OCI-LY7 (cell line): ENCODE data around the gene WDR77. TPM values are rescaled to one million over a fixed set of nuclear protein-coding genes. Genes with fewer than 3 reads are reported as not detected.
A peak's percentile ranks its signal among the peaks of the same experiment; 100 is the strongest.

Experiments used
- BruUV-seq: library from RNA; stranded (reverse); fragments of 400-500 nt; replicated peaks from 2 replicates; lab custom pipeline; 2021; lab: Mats Ljungman, UMichigan
- CTCF ChIA-PET: fragments of 300-600 bp; sonication (Branson Sonifier 250); formaldehyde crosslinking; loops from one replicate; lab custom pipeline; 2022; ENCODE audit warnings: antibody characterized with exemption; ENCODE audit not compliant: unreplicated experiment; lab: Charles Lee
- POLR2A ChIA-PET: fragments of 300-600 bp; sonication (Branson Sonifier 250); formaldehyde crosslinking; loops from one replicate; lab custom pipeline; 2022; ENCODE audit warnings: antibody characterized with exemption; lab: Charles Lee
- DNase-seq: peaks from one replicate; pipeline ENCODE4 v3.0.0-alpha.2; 2015; ENCODE audit warnings: low spot score
- H2AFZ ChIP-seq: fragments of 200-600 bp; sonication (generic), shearing (Covaris generic); 2 replicates; pipeline ENCODE4 v1.6.1; 2014; ENCODE audit warnings: mild to moderate bottlenecking, antibody characterized with exemption, low read length, moderate library complexity
- H3K27ac ChIP-seq: fragments of 200-600 bp; sonication (generic); 2 replicates; pipeline ENCODE4 v1.5.1; 2014; ENCODE audit warnings: mixed run types, low read depth, mild to moderate bottlenecking, moderate library complexity, low read length, inconsistent platforms; ENCODE audit not compliant: poor library complexity, severe bottlenecking
- H3K36me3 ChIP-seq: fragments of 200-600 bp; sonication (generic); 2 replicates; pipeline ENCODE4 v1.6.1; 2014; ENCODE audit warnings: mild to moderate bottlenecking, antibody characterized with exemption, low read length, moderate library complexity, mixed read lengths; ENCODE audit not compliant: insufficient read depth
- H3K4me1 ChIP-seq: fragments of 200-600 bp; sonication (generic); 2 replicates; pipeline ENCODE4 v1.5.1; 2014; ENCODE audit warnings: mild to moderate bottlenecking, low read length; ENCODE audit not compliant: insufficient read depth, poor library complexity, severe bottlenecking
- H3K4me2 ChIP-seq: fragments of 200-600 bp; sonication (generic); 2 replicates; pipeline ENCODE4 v1.6.1; 2014; ENCODE audit warnings: mild to moderate bottlenecking, low read length
- H3K4me3 ChIP-seq: fragments of 200-600 bp; sonication (generic); 2 replicates; pipeline ENCODE4 v1.5.1; 2014; ENCODE audit warnings: mild to moderate bottlenecking, low read depth, low read length; ENCODE audit not compliant: poor library complexity, severe bottlenecking
- H3K79me2 ChIP-seq: fragments of 200-600 bp; sonication (generic); 2 replicates; pipeline ENCODE4 v1.6.1; 2016; ENCODE audit warnings: low read depth, mild to moderate bottlenecking, low read length, moderate library complexity, mixed read lengths; ENCODE audit not compliant: insufficient read depth
- H3K9me2 ChIP-seq: fragments of 200-600 bp; sonication (generic); 2 replicates; pipeline ENCODE4 v1.6.1; 2016; ENCODE audit warnings: mild to moderate bottlenecking, low read length, mixed read lengths; ENCODE audit not compliant: insufficient read depth
- H3K9me3 ChIP-seq: fragments of 200-600 bp; sonication (generic); 2 replicates; pipeline ENCODE4 v1.6.1; 2014; ENCODE audit warnings: mild to moderate bottlenecking, mixed run types, low read length, mixed read lengths
- H4K20me1 ChIP-seq: fragments of 200-600 bp; sonication (generic); 2 replicates; pipeline ENCODE4 v1.6.1; 2014; ENCODE audit warnings: mild to moderate bottlenecking, antibody characterized with exemption, low read length, moderate library complexity, mixed read lengths; ENCODE audit not compliant: insufficient read depth
- EZH2phosphoT487 ChIP-seq: fragments of 200-600 bp; sonication (generic); IDR thresholded peaks from 2 replicates; pipeline ENCODE4 v1.6.1; 2018; ENCODE audit warnings: low read depth, borderline replicate concordance, mild to moderate bottlenecking, mixed run types, antibody characterized with exemption, low read length, moderate library complexity, mixed read lengths
- intact Hi-C: fragments of 100-400 bp; cut with micrococcal nuclease; formaldehyde crosslinking; loops from one replicate; pipeline ENCODE4 v1.10.0; 2022; ENCODE audit not compliant: unreplicated experiment
- total RNA-seq, 2 experiments: library from RNA; depleted of rRNA in 1 of 2; stranded (reverse); fragments of >200 nt in 1 of 2; shearing (Covaris generic) in 1 of 2; gene quantifications; 2 replicates each; pipeline ENCODE4 v1.2.3, GENCODE V29; 2014 to 2022
- TF ChIP-seq, protein P1 (sequence below): fragments of 200-600 bp; sonication (generic); conservative IDR thresholded peaks from 2 replicates; pipeline ENCODE4 v1.5.1; 2014; ENCODE audit warnings: mild to moderate bottlenecking, antibody characterized with exemption, low read length, moderate library complexity, mixed read lengths

The WDR77 gene
- total RNA-seq, 2 experiments from 2014 or later, result 66.4 to 97.3 TPM

DNA sequence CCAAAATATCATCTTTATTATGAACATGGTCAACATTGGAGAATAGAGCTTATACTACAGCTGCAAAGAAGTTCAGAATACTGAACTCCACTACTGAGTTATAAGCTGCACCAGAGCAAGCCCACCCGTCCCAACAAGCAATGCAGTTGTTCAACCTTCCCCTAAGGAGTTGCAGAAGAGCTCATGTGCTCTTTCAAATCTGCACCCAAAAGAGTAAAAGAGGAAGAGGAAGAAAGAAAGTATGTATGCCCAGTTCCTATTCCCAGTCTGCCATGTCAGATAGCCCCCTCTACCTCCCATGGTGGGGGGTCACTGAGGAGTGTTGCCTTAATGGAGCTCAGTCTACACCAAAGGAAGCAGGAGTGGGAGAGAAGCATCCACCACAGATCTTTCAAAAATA lies 31.6 kb upstream of the WDR77 start:
- no peak for DNase-seq
- no peak overlapping the region for H2AFZ ChIP-seq
- H3K36me3 ChIP-seq, result no peaks in the 10 kb centered on the region
- no TSS peak for BruUV-seq
- intact Hi-C loops, result loop anchor here (1.0 to 5.0 kb wide), 3 partner anchors 232 to 289 kb away; partner anchors contain the start of gene DDX20
- H3K4me3 ChIP-seq, result no peak overlapping the region
- H3K4me2 ChIP-seq, result no peak overlapping the region
- no peak overlapping the region for H3K27ac ChIP-seq
- CTCF ChIA-PET, result no interaction called here
- no peaks in the 10 kb centered on the region for H3K9me3 ChIP-seq
- POLR2A ChIA-PET, result interaction anchor here (0.8 to 2.5 kb wide), 3 partner anchors 9 to 15 kb away, joined by 3 to 10 read pairs (median 4); no protein-coding TSS in a partner anchor
- no peaks in the 10 kb centered on the region for H4K20me1 ChIP-seq
- peaks cover 30% of the 10 kb centered on the region for H3K4me1 ChIP-seq
- TF ChIP-seq EZH2phosphoT487, result no peak
- TF ChIP-seq, protein P1, sequence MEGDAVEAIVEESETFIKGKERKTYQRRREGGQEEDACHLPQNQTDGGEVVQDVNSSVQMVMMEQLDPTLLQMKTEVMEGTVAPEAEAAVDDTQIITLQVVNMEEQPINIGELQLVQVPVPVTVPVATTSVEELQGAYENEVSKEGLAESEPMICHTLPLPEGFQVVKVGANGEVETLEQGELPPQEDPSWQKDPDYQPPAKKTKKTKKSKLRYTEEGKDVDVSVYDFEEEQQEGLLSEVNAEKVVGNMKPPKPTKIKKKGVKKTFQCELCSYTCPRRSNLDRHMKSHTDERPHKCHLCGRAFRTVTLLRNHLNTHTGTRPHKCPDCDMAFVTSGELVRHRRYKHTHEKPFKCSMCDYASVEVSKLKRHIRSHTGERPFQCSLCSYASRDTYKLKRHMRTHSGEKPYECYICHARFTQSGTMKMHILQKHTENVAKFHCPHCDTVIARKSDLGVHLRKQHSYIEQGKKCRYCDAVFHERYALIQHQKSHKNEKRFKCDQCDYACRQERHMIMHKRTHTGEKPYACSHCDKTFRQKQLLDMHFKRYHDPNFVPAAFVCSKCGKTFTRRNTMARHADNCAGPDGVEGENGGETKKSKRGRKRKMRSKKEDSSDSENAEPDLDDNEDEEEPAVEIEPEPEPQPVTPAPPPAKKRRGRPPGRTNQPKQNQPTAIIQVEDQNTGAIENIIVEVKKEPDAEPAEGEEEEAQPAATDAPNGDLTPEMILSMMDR, result no peak
- H3K79me2 ChIP-seq, result no peaks in the 10 kb centered on the region
- no peaks in the 10 kb centered on the region for H3K9me2 ChIP-seq

DNA sequence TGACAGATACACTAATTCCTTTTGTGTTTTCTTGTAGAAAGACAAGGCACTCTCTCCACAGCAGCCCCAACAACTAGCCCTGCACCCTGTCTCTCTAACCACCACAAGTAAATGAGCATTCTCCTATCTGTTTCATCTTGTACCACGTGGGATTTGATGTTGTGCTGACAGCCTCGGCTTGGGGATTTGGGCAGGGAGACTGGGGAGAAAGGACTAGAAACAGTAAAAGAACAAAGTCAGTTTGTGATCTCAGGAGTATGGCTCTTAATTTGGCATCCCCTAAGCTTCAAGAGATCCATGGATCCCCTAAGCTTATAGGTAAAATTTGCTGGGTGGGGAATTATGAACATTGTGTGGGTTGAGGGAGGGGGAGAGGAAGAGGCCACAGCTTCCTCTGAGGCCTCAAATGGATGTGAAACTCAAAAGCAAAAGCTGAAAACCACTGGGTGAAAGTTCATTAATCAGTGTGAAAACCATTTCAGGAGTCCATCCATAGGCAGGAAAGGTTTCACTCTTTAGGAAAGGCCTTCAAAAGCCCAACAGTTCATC lies 27.8 kb upstream of the WDR77 start:
- DNase-seq, result peak; percentile 54
- H3K4me3 ChIP-seq, result peak overlapping the region; percentile 21
- ChIA-PET CTCF (interaction anchor here (0.9 to 1.0 kb wide), 2 partner anchors 21 to 24 kb away, joined by 3 to 5 read pairs; no protein-coding TSS in a partner anchor), POLR2A (interaction anchor here (0.9 to 1.8 kb wide), 9 partner anchors 9 to 350 kb away, joined by 3 to 9 read pairs (median 4); partner anchors contain the start of genes ADORA3 and TMIGD3)
- no TSS peak for BruUV-seq
- H3K79me2 ChIP-seq, result no peaks in the 10 kb centered on the region
- H3K27ac ChIP-seq, result peak overlapping the region; percentile 14
- TF ChIP-seq, protein P1, result no peak
- no peak for TF ChIP-seq EZH2phosphoT487
- peaks cover 30% of the 10 kb centered on the region for H3K4me1 ChIP-seq
- H3K4me2 ChIP-seq, result peak overlapping the region; percentile 69
- intact Hi-C loops, result loop anchor here (2.0 kb wide), 1 partner anchor 30 kb away; no protein-coding TSS in a partner anchor
- H2AFZ ChIP-seq, result peak overlapping the region; percentile 49
- H3K9me2 ChIP-seq, result no peaks in the 10 kb centered on the region
- no peaks in the 10 kb centered on the region for H3K36me3 ChIP-seq
- no peaks in the 10 kb centered on the region for H4K20me1 ChIP-seq
- no peaks in the 10 kb centered on the region for H3K9me3 ChIP-seq

DNA sequence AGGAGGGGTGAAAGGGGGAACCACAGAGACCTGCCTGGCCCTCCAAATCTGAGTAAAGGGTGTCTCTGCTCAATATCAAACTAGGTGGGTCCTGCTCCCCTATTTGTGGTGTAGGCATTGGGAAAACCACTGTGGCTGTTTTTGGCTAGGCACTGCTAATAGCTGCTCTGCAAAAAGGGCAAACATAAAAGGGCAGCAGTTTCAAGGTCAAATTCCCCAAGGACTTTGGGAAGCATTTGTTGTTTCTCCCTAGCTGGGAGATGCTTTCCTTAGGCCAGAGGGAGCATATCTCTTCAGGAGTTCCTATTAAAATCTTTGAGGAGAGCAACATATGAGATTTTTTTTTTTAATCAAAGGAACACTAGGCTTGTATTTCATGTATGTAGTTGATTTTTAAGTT lies 27.2 kb upstream of the WDR77 start:
- Histone ChIP-seq H3K27ac (no peak overlapping the region), H3K9me3 (no peaks in the 10 kb centered on the region), H3K4me1 (peaks cover 35% of the 10 kb centered on the region), H3K79me2 (no peaks in the 10 kb centered on the region), H2AFZ (no peak overlapping the region; the same call in 1 of the 2 replicates), H3K9me2 (no peaks in the 10 kb centered on the region), H3K4me3 (no peak overlapping the region), H3K4me2 (peak overlapping the region; percentile 69; the same call in 1 of the 2 replicates), H4K20me1 (no peaks in the 10 kb centered on the region), H3K36me3 (no peaks in the 10 kb centered on the region)
- no TSS peak for BruUV-seq
- POLR2A ChIA-PET, result interaction anchor here (0.6 to 1.7 kb wide), 8 partner anchors 9 to 552 kb away, joined by 3 to 9 read pairs (median 4); partner anchors contain the start of genes ADORA3 and TMIGD3
- CTCF ChIA-PET, result interaction anchor here (1.0 kb wide), 1 partner anchor 22 kb away, joined by 5 read pairs; no protein-coding TSS in a partner anchor
- DNase-seq, result no peak
- intact Hi-C loops, result loop anchor here (2.0 kb wide), 1 partner anchor 31 kb away; no protein-coding TSS in a partner anchor
- TF ChIP-seq EZH2phosphoT487, result no peak
- TF ChIP-seq, protein P1, result no peak
